ENCODE measurements around the gene ITPKB. TPM values are rescaled to one million over a fixed set of nuclear protein-coding genes. Genes with fewer than 3 reads are reported as not detected.

The ITPKB gene
- total RNA-seq, 1 donor from 2014 or later: 1.6 TPM

GRCh38 chr1:226732856-226733291 is 6.2 kb downstream of the ITPKB start:
- Histone ChIP-seq H3K79me2 (ENCODE audit: low read depth) (no peaks in the 10 kb centered on the region), H3K9ac (no peak overlapping the region), H3K27ac (no peak overlapping the region), H3K4me1 (peaks cover 10% of the 10 kb centered on the region), H3K9me3 (ENCODE audit: low read depth) (no peaks in the 10 kb centered on the region), H3K4me2 (peak overlapping the region; percentile 21), H3K27me3 (peaks cover 39% of the 10 kb centered on the region), H3F3A (ENCODE audit: low read depth) (peaks cover 21% of the 10 kb centered on the region), H4K20me1 (ENCODE audit: low read depth) (no peaks in the 10 kb centered on the region), H2AFZ (replicated peaks) (no peak overlapping the region), H3K4me3 (no peak overlapping the region), H3K36me3 (no peaks in the 10 kb centered on the region)
- peaks cover 48% of the 10 kb centered on the region for H3K4me1 Mint-ChIP-seq
- no peak overlapping the region for H3K4me3 Mint-ChIP-seq
- peak; percentile 37 for DNase-seq (ENCODE audit: low spot score)
- TF ChIP-seq EZH2 (IDR thresholded peaks at IDR 0.05): no peak
- TF ChIP-seq EZH2phosphoT487 (IDR thresholded peaks at IDR 0.05): no peak
- no peak for TF ChIP-seq CTCF (IDR thresholded peaks at IDR 0.05)
- H3K27ac Mint-ChIP-seq: no peak overlapping the region
- peaks cover 3% of the 10 kb centered on the region for H3K9me3 Mint-ChIP-seq
- peaks cover 15% of the 10 kb centered on the region for H3K36me3 Mint-ChIP-seq
- no peaks in the 10 kb centered on the region for H3K27me3 Mint-ChIP-seq (ENCODE audit: insufficient read depth, low read depth)

- TF ChIP-seq EZH2phosphoT487 (IDR thresholded peaks at IDR 0.05) (no peak), CTCF (IDR thresholded peaks at IDR 0.05) (no peak), EZH2 (IDR thresholded peaks at IDR 0.05) (no peak)
- peaks cover 18% of the 10 kb centered on the region for H3K36me3 Mint-ChIP-seq
- Histone ChIP-seq H3K4me1 (peaks cover 21% of the 10 kb centered on the region), H3K9me3 (ENCODE audit: low read depth) (no peaks in the 10 kb centered on the region), H3K79me2 (ENCODE audit: low read depth) (no peaks in the 10 kb centered on the region), H3K27me3 (peaks cover 24% of the 10 kb centered on the region), H4K20me1 (ENCODE audit: low read depth) (no peaks in the 10 kb centered on the region), H2AFZ (replicated peaks) (no peak overlapping the region), H3K4me2 (no peak overlapping the region), H3F3A (ENCODE audit: low read depth) (peaks cover 6% of the 10 kb centered on the region), H3K36me3 (no peaks in the 10 kb centered on the region), H3K27ac (no peak overlapping the region), H3K4me3 (no peak overlapping the region), H3K9ac (no peak overlapping the region)
- no peaks in the 10 kb centered on the region for H3K27me3 Mint-ChIP-seq (ENCODE audit: insufficient read depth, low read depth)
- peaks cover 61% of the 10 kb centered on the region for H3K4me1 Mint-ChIP-seq
- peaks cover 3% of the 10 kb centered on the region for H3K9me3 Mint-ChIP-seq
- no peak overlapping the region for H3K4me3 Mint-ChIP-seq
- DNase-seq (ENCODE audit: low spot score): no peak
- H3K27ac Mint-ChIP-seq: peak overlapping the region; percentile 76
These were observed 7.7 kb downstream of the ITPKB start for GRCh38 chr1:226731257-226731893.

- peaks cover 4% of the 10 kb centered on the region for H3F3A ChIP-seq (ENCODE audit: low read depth)
- peaks cover 3% of the 10 kb centered on the region for H3K9me3 Mint-ChIP-seq
- H2AFZ ChIP-seq (replicated peaks): no peak overlapping the region
- no peaks in the 10 kb centered on the region for H3K9me3 ChIP-seq (ENCODE audit: low read depth)
- DNase-seq (ENCODE audit: low spot score): no peak
- no peak overlapping the region for H3K27ac ChIP-seq
- H3K4me3 ChIP-seq: no peak overlapping the region
- H3K27me3 Mint-ChIP-seq (ENCODE audit: insufficient read depth, low read depth): no peaks in the 10 kb centered on the region
- H3K79me2 ChIP-seq (ENCODE audit: low read depth): no peaks in the 10 kb centered on the region
- TF ChIP-seq CTCF (IDR thresholded peaks at IDR 0.05) (no peak), EZH2 (IDR thresholded peaks at IDR 0.05) (no peak), EZH2phosphoT487 (IDR thresholded peaks at IDR 0.05) (no peak)
- no peak overlapping the region for H3K9ac ChIP-seq
- no peak overlapping the region for H3K27ac Mint-ChIP-seq
- H3K4me2 ChIP-seq: no peak overlapping the region
- H3K36me3 ChIP-seq: no peaks in the 10 kb centered on the region
- peaks cover 62% of the 10 kb centered on the region for H3K4me1 Mint-ChIP-seq
- peaks cover 15% of the 10 kb centered on the region for H3K4me1 ChIP-seq
- H3K36me3 Mint-ChIP-seq: peaks cover 18% of the 10 kb centered on the region
- peaks cover 19% of the 10 kb centered on the region for H3K27me3 ChIP-seq
- H4K20me1 ChIP-seq (ENCODE audit: low read depth): no peaks in the 10 kb centered on the region
- H3K4me3 Mint-ChIP-seq: no peak overlapping the region
These were observed 8.2 kb downstream of the ITPKB start for GRCh38 chr1:226730836-226731235.
